Stimulated activated CD4-positive, alpha-beta T cell treated with anti-CD3 and anti-CD28 coated beads, Interleukin-12 subunit alpha, Interleukin-12 subunit beta, amount 100 ng/mL, for 48 hours (primary cell): ENCODE results near the gene MAML3.

Experiments
- DNase-seq, 3 donors: peaks; one replicate each; pipeline ENCODE4 v3.0.0-alpha.2; 2020; ENCODE audit warnings: low read depth in 2 of 3, low spot score in 1 of 3

Gene MAML3

DNA sequence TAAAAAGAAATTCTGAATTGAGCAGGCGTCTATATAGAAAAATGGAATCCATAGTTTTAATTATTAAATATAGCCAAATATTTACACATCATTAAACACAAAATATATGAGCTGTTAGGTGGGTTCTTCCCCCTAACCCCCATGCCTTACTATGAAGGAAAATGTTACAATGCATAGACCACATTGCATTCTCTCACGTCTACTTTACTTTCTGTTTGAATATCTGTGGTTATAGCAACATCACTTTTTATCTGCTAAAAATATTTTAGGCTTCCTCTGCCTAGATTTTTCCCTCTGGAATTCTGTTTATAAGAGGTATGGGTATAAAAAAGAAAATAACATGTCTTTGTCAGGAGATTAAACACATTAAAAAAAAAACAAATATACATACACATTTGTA lies 73.1 kb downstream of the MAML3 start:
- DNase-seq, result no peak

DNA sequence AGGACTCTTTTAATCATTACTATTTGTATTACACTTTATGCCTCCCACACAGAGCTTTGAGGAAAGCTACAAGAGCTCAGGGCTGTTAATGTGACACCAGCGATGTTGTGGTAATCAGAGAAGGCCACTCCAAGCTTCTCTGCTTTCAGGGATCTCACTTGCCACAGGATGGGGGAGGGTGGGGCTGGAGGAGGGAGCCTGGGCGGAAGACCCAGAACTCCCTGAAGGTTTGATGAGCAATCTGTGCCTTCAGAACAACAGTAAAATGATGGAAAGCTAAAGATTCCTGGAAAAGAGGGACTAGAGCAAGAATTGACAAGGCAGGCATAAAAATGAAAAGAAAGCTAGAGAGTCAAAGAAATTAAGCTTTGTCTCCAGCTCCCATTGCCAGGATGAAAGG lies 75.6 kb downstream of the MAML3 start:
- no peak for DNase-seq

DNA sequence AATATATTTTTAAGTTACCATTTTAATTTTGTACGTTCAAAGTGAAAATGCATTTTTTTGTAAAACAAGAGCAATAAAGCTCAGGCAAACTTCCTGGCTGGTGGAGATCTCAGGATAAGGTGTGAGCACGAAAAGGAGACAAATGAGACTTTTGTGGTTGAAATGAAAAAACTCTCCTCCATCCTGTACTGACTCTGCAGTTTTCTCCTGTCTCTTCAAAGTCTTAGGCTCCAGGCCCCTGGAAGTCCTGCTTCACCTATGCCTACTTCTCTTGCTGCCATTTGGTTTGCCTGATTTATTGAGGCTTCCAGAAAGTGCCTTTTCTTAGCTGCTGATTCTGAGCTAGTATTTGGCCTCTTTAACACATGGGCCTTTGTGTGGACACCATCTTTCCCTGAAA lies 77.7 kb downstream of the MAML3 start:
- no peak for DNase-seq

- DNase-seq, result peak; percentile 54 to 60 (median 55)
Measured at GRCh38 chr4:140071806-140072205, 82.2 kb downstream of the MAML3 start.

- no peak for DNase-seq
Measured at GRCh38 chr4:140070973-140071372, 83.0 kb downstream of the MAML3 start.

DNA sequence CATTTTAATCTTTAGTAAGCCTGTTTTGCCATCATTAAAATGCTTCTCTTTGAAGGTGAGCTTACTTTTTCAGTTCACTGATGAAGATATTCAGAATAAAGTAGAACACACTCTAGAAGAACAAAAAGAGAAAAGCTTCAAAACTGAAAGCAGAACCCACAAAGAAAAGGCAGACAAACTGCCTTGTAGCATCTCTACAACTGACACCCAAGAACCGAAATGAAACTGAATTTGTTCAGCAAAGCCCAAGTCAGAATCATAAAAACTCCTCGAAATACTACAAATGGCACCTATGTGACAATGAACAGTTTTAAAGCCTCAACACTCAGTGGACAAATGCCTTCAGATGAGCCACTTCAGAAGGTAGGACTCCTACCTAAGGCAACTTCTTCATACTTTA lies 83.6 kb downstream of the MAML3 start:
- no peak for DNase-seq

- no peak for DNase-seq
Measured at GRCh38 chr4:140069066-140069465, 84.9 kb downstream of the MAML3 start.

DNA sequence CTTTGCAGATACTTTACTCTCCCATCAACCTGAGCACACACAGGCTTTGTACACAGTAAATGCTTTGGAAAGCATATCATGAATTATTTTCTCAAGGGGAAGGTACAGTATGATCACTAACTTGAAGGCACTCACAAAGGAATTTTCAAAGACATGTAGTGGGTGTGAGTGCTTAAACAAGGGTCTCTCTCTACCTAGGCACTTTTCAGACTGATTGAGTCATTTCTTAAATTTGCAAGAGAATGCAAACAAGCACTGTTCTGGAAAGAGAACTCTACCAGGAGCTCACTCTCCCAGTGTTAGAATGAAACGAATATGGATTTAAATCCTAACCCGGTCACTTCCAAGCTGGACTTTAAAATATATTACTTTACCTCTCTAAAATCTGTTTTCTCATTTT lies 85.7 kb downstream of the MAML3 start:
- DNase-seq, result no peak

- no peak for DNase-seq
Measured at GRCh38 chr4:140066031-140066930, 87.7 kb downstream of the MAML3 start.

GRCh38 chr4:140065393-140065792 lies 88.6 kb downstream of the MAML3 start:
- DNase-seq, result no peak

GRCh38 chr4:140061659-140062289 lies 92.2 kb downstream of the MAML3 start:
- DNase-seq, result no peak

- no peak for DNase-seq
Measured at GRCh38 chr4:140061194-140061593, 92.8 kb downstream of the MAML3 start.

DNA sequence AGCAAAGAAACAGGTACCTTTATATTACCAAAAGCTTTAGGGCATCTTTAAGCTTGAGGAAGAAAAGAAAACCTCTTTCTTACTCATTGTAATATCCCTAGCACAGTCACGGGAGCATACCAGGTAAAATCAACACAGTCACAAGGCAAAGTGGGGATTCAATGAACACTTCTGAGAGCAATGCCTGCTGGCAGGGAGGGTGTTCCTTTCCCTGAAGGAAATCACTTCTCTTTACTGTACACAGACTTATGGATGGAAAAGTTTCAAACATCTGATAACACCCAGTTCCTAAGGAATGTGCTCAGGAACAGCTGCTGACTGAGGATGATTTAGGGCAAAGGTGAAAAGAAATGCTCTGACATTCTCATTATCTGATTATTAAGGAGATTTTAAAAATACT lies 94.8 kb downstream of the MAML3 start:
- DNase-seq, result no peak

DNA sequence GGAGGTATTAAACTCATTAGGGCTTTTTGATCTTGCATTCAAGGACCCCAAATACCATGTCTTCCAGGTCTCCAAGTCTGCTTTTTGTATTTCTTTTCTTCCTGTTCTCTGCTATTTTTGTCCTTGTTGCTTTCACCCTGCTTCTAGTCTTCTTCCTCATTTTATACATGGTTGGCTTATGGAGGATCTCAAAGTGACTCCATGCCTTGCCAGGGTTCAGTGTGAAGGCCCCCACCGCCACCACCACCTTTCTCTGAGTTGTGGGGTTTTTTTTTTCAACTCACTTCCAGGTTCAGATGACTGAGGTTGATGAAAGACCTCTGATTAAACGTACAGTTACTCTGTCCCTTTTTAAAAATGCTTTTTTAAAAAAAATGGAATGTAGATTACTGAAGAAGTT lies 96.3 kb downstream of the MAML3 start:
- DNase-seq, result no peak

DNA sequence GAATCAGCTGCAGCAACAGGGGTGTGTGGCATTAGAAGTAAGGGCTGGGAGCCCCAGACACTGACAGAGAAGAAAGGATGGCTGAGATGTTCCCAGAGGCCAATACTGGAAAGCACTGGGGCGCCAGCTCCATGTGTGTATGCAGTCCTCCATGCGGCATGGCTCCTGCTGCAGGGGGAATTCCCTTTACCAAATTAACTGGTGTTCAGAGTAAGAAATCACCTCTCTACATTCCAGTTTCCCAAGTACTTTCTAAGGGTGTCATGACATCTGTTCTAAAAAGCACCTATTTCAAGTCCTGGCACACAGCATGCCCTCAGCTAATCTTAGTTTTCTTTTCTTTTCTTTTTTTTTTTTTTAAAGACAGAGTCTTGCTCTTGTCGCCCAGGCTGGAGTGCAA lies 98.0 kb downstream of the MAML3 start:
- DNase-seq, result no peak

DNA sequence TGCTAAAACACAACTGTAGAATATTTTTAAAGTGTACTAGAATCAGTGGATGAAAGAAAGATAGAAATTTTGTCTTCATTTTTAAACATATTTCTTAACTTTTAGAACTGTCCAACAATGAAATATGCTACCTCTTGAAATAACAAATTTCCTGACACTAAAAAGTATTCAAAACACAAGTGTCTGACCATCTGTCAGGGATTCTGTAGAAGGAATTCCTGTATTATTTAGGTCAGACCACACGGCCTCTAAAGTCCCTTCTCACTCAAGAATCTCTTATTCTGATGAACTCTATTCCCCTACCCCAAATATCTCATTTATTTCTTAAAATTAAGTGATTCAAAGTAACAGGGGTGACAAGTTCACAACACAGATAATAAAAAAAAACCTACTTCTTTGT lies 99.1 kb downstream of the MAML3 start:
- no peak for DNase-seq

- DNase-seq, result no peak
Measured at GRCh38 chr4:140053185-140053584, 100.8 kb downstream of the MAML3 start.

DNA sequence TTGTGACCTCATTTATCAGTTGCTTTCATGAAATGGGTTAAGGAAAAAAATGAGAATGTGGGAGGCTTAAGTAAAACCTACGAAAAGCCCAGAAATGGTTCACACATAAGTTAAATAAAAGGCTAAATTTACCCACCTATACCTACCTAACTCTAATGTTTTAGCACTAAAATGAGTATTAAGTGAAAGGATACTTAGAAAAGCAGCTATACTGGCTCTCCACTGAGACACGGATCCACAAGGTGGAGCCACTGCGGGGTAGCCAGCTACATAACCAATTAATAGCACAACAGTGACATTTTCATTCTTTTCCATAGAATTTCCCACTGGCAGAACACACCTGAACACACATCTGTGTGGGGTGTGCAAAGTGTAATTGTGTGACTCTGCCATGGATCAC lies 101.9 kb downstream of the MAML3 start:
- DNase-seq, result no peak

GRCh38 chr4:140049849-140050637 lies 103.9 kb downstream of the MAML3 start:
- DNase-seq, result peak in 1 of 3 donors; percentile 13

GRCh38 chr4:140049024-140049848 lies 104.7 kb downstream of the MAML3 start:
- DNase-seq, result peak in 1 of 3 donors; percentile 24

- no peak for DNase-seq
Measured at GRCh38 chr4:140048419-140048995, 105.5 kb downstream of the MAML3 start.
